Measurements from ENCODE around the gene CDK18. TPM values are rescaled to one million over a fixed set of nuclear protein-coding genes. Genes with fewer than 3 reads are reported as not detected.

The CDK18 gene
- total and polyA plus RNA-seq, 10 of the 15 experiments (the other 5 are each of a cell fraction or from before 2014, with no cell fraction given) = 0.13 to 4.4 (median 0.52) TPM; not detected in 2

- intact Hi-C loops (cut with micrococcal nuclease; ENCODE audit: unreplicated experiment) = no loop called here
- peaks cover 3% of the 10 kb centered on the region for H3K4me1 ChIP-seq (ENCODE audit: control insufficient read depth, insufficient read depth, low read length)
- ChIA-PET RAD21 (ENCODE audit: unreplicated experiment) (no interaction called here), CTCF (interaction anchor here (1.0 to 1.1 kb wide), 2 partner anchors 22 to 61 kb away, joined by 3 read pairs; no protein-coding TSS in a partner anchor), POLR2A (interaction anchor here (0.6 kb wide), 1 partner anchor 97 kb away, joined by 3 read pairs; no protein-coding TSS in a partner anchor), SMC1A (ENCODE audit: uncharacterized antibody, unreplicated experiment) (interaction anchor here (0.8 kb wide), 1 partner anchor 22 kb away, joined by 3 read pairs; no protein-coding TSS in a partner anchor)
- no peak overlapping the region for H2AFZ ChIP-seq (ENCODE audit: control insufficient read depth, low read depth, low read length)
- H3K36me3 ChIP-seq (ENCODE audit: control insufficient read depth in 2 of 2, insufficient read depth in 2 of 2, low read length in 1 of 2) = no peaks in the 10 kb centered on the region
- no peak overlapping the region for H3K9ac ChIP-seq (ENCODE audit: control insufficient read depth, insufficient read depth, low read length)
- H3K9me3 ChIP-seq (replicated peaks; ENCODE audit: control insufficient read depth, insufficient read depth, low read length) = no peaks in the 10 kb centered on the region
- H3K79me2 ChIP-seq (ENCODE audit: control insufficient read depth, insufficient read depth, low read length) = no peaks in the 10 kb centered on the region
- H3K27ac ChIP-seq (ENCODE audit: control insufficient read depth, insufficient read depth) = no peak overlapping the region
- H3K4me2 ChIP-seq (ENCODE audit: control insufficient read depth, insufficient read depth) = no peak overlapping the region
- in situ Hi-C loops (cut with MboI) = no loop called here
- peaks cover 2 to 5% of the 10 kb centered on the region in 2 experiments for H3K27me3 ChIP-seq (replicated peaks in 1 of 2; ENCODE audit: control insufficient read depth in 2 of 2, insufficient read depth in 2 of 2, low read length in 1 of 2)
- ATAC-seq (no peak), DNase-seq (ENCODE audit: low read depth, low spot score) (no peak), FAIRE-seq (no peak)
- no peak for TF ChIP-seq CREB1 (IDR thresholded peaks at IDR 0.05; ENCODE audit: low read depth)
- TF ChIP-seq HDAC2 (IDR thresholded peaks at IDR 0.05) = no peak
- TF ChIP-seq CHD1 (IDR thresholded peaks at IDR 0.05; ENCODE audit: low read depth, low read length) = no peak
- TF ChIP-seq HSF1 (IDR thresholded peaks at IDR 0.05; ENCODE audit: low read depth, low read length) = no peak
- TF ChIP-seq ZNF24 (IDR thresholded peaks at IDR 0.05) = no peak
- no peak for TF ChIP-seq CHD2 (IDR thresholded peaks at IDR 0.05; ENCODE audit: borderline replicate concordance, low read depth, low read length)
- TF ChIP-seq RB1 (IDR thresholded peaks at IDR 0.05; ENCODE audit: borderline replicate concordance) = no peak
- TF ChIP-seq, protein P1, sequence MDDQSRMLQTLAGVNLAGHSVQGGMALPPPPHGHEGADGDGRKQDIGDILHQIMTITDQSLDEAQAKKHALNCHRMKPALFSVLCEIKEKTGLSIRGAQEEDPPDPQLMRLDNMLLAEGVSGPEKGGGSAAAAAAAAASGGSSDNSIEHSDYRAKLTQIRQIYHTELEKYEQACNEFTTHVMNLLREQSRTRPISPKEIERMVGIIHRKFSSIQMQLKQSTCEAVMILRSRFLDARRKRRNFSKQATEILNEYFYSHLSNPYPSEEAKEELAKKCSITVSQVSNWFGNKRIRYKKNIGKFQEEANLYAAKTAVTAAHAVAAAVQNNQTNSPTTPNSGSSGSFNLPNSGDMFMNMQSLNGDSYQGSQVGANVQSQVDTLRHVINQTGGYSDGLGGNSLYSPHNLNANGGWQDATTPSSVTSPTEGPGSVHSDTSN (IDR thresholded peaks at IDR 0.05; ENCODE audit: insufficient replicate concordance, low read depth, low read length) = no peak
- TF ChIP-seq EZH2 (IDR thresholded peaks at IDR 0.05; ENCODE audit: borderline replicate concordance, control insufficient read depth, low read depth, low read length) = no peak
- no peak for TF ChIP-seq ATF7 (IDR thresholded peaks at IDR 0.05; ENCODE audit: low read depth)
- TF ChIP-seq MEF2A (IDR thresholded peaks at IDR 0.05; ENCODE audit: insufficient read depth, low read depth, low read length) = no peak
- no peak for TF ChIP-seq STAT1 (conservative IDR thresholded peaks at IDR 0.05)
- TF ChIP-seq IRF4 (IDR thresholded peaks at IDR 0.05; ENCODE audit: low read depth, low read length) = no peak
- no peak for TF ChIP-seq KLF5 (IDR thresholded peaks at IDR 0.05; ENCODE audit: partially characterized antibody)
- no peak for TF ChIP-seq NFYB (IDR thresholded peaks at IDR 0.05; ENCODE audit: insufficient read depth, low read depth, low read length)
- no peak for TF ChIP-seq SPI1 (IDR thresholded peaks at IDR 0.05; ENCODE audit: borderline replicate concordance, insufficient read depth, low read depth, low read length)
- no peak for TF ChIP-seq SREBF2 (IDR thresholded peaks at IDR 0.05; ENCODE audit: low read length)
- no peak for TF ChIP-seq CREM (IDR thresholded peaks at IDR 0.05; ENCODE audit: low read depth)
- no peak for TF ChIP-seq ZNF217 (IDR thresholded peaks at IDR 0.05)
- WGBS (ENCODE audit: insufficient coverage, insufficient replicate concordance, low lambda C conversion rate, missing lambda C conversion rate) = 40% methylated on average over 1 of the region's 1 CpG
- H4K20me1 ChIP-seq (ENCODE audit: control insufficient read depth, insufficient read depth) = no peaks in the 10 kb centered on the region
- H3K4me3 ChIP-seq = no peak overlapping the region
- BruUV-seq (replicated peaks) = no TSS peak
Measured at GRCh38 chr1:205546541-205546940, 42.1 kb downstream of the CDK18 start.

Data from GM12878 (cell line).